Fibroblast of lung (primary cell): Measurements from ENCODE around the gene EPHA8.

Experiments used
- CTCF ChIP-seq, 2 donors: IDR thresholded peaks in 1 of 2; conservative IDR thresholded peaks in 1 of 2; 1 replicate in 1 of 2; 2 replicates in 1 of 2; pipeline ENCODE4 v1.5.1; 2011 to 2012; ENCODE audit warnings: low read length in 2 of 2, control low read depth in 1 of 2, inconsistent platforms in 1 of 2, low read depth in 1 of 2, mild to moderate bottlenecking in 1 of 2
- EZH2 ChIP-seq: IDR thresholded peaks from 2 replicates; pipeline ENCODE4 v1.5.1; 2012; ENCODE audit warnings: low read length, control low read depth, mild to moderate bottlenecking; ENCODE audit errors: missing control alignments

- no peak for TF ChIP-seq CTCF (conservative IDR thresholded peaks at IDR 0.05 in 1 of 2, IDR thresholded peaks at IDR 0.05 in 1 of 2; ENCODE audit: low read depth in 1 of 2, low read length in 2 of 2)
- no peak for TF ChIP-seq EZH2
Observed at GRCh38 chr1:22529901-22530621, 33.2 kb upstream of the EPHA8 start.
